T-helper 1 cell treated with Interleukin-12 subunit alpha and Interleukin-12 subunit beta and Interleukin-4 antibody, amounts not matched to agents 30 ng/mL and 1 ng/mL, for 36 hours (primary cell): ENCODE results near the gene ZNF429. TPM values are rescaled to one million over a fixed set of nuclear protein-coding genes. Genes with fewer than 3 reads are reported as not detected.
"Not testable (repeated sequence)": the region's sequence is repeated elsewhere in the genome, so short reads cannot be mapped to it uniquely, and the experiment has no call there.

Experiments used
- intact Hi-C: fragments of 100-400 bp; cut with micrococcal nuclease; formaldehyde crosslinking; loops from one replicate; pipeline ENCODE4 v1.15.1; 2024
- total RNA-seq: library from RNA; stranded (reverse); gene quantifications from 2 replicates; pipeline ENCODE4 v1.2.3, GENCODE V29; 2022

Gene ZNF429
- total RNA-seq, 1 donor from 2014 or later = 3.2 TPM

DNA sequence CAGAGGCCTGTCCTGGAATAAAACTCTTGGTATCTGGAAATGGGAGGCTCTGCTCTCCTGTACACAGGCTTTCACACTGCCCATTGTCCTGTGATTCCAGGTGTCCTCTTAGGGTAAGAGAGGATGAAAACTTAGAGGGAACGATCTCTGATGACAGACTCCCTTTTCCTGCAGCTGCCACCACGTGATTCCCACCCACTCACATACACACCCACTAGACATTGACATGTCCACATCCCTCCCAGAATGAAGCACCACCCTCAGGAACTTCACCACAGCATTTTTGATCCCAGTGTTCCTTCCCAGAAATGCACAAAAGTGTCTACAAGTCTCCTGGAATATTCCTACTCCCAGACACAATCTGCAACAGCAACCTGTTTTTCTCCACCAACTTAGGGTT, 8.2 kb downstream of the ZNF429 start:
- intact Hi-C loops = no loop called here

GRCh38 chr19:21519488-21519887, 14.1 kb downstream of the ZNF429 start:
- intact Hi-C loops = no loop called here

DNA sequence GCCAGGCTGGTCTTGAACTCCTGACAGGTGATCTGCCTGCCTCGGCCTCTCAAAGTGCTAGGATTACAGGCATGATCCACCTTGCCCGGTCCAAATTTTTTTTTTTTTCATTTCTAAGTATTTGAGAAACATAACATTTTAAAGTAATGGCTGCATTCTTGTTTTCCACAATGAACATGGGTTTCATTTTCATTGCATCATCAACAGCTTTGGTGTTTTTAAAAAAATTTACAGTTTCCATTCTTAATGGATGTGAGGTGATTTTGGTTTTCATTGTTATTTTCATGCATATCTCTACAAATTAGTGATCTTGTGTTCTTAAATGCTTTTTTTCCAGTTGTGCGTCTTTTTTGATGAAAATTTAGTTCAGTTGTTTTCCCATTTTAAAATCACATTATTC, 27.5 kb downstream of the ZNF429 start:
- intact Hi-C loops = no loop called here

DNA sequence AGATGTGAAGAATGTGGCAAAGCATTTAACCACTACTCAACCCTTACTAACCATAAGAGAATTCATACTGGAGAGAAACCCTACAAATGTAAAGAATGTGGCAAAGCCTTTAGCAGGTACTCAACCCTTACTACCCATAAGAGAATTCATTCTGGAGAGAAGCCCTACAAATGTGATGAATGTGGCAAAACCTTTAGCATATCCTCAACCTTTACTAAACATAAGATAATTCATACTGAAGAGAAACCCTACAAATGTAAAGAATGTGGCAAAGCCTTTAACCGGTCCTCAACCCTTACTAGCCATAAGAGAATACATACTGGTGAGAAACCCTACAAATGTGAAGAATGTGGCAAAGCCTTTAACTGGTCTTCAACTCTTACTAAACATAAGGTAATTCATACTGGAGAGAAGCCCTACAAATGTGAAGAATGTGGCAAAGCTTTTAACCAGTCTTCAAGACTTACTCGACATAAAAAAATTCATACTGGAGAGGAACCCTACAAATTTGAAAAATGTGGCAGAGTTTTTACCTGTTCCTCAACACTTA, 31.4 kb downstream of the ZNF429 start:
- intact Hi-C loops = not testable (repeated sequence)

DNA sequence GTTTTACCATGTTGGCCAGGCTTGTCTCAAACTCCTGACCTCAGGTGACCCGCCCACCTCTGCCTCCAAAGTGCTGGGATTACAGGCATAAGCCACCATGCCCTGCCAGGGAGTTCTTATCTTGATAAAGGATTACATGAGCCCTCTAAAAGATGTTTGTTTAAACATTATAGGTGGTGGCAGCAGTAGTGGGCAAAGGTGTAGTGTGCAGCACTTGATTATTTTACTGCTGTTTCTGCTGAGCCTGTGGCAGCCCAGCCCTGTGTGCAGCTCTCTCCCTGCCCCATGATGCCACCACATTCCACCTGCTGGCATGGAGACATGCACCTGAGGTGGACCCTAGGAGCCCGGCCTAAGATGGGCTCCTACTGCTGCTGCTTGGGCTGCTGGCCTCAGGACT, 54.0 kb downstream of the ZNF429 start:
- intact Hi-C loops = no loop called here

DNA sequence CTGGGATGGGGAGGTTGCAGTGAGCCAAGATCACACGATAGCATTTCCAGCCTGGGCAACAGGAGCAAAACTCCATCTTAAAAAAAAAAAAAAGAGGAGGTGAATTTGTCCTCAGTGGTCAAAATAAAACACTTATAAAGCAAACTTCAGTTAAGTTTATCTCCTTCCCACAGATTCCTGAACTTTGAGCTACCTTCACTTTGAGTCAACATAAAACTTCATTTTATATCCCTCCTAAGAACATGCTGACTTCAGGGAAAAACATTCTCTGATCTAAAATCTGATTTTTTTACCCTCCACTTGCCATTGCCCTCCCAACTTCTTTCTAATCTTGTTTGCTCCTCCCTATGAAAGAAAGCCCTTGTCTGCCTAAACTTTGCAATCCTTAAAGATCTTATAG, 59.0 kb downstream of the ZNF429 start:
- intact Hi-C loops = loop anchor here (10.0 kb wide), 1 partner anchor 270 kb away; the partner anchor contains the start of gene ZNF43

DNA sequence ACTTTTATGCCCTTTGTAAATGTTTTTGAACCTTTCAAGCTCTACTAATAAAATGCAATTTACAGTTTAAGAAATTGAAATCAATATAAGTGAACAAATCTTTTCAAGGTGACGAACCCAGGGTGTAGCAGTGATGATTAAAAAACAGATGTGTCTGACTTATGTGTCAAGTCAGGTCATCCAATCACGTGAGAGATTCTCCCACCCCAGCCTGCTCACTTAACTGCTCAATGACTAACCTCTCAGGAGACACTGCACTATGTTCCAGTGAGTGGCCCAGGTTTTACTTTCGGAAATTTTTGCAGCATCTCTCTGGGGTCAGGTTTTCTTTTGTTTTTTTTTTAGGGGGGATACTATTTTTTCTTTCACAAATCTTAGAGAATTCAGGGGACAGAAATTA, 60.7 kb downstream of the ZNF429 start:
- intact Hi-C loops = loop anchor here (10.0 kb wide), 1 partner anchor 269 kb away; the partner anchor contains the start of gene ZNF43

DNA sequence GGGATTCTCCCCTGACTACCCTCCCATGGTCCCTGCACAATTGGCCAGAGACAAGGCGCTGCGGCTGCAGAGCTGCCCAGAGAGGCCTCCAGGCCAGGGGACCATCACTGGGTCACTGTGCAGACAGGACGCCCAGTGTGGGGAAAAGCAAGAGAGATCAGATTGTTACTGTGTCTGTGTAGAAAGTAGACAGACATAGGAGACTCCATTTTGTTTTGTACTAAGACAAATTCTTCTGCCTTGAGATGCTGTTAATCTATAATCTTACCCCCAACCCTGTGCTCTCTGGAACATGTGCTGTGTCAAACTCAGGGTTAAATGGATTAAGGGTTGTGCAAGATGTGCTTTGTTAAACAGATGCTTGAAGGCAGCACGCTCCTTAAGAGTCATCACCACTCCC, 62.4 kb downstream of the ZNF429 start:
- intact Hi-C loops = loop anchor here (10.0 kb wide), 1 partner anchor 267 kb away; the partner anchor contains the start of gene ZNF43

- intact Hi-C loops = loop anchor here (1.0 to 10.0 kb wide), 2 partner anchors 64 to 266 kb away; partner anchors contain the start of genes ZNF429 and ZNF43
These were observed 63.6 kb downstream of the ZNF429 start for GRCh38 chr19:21568816-21569493.

DNA sequence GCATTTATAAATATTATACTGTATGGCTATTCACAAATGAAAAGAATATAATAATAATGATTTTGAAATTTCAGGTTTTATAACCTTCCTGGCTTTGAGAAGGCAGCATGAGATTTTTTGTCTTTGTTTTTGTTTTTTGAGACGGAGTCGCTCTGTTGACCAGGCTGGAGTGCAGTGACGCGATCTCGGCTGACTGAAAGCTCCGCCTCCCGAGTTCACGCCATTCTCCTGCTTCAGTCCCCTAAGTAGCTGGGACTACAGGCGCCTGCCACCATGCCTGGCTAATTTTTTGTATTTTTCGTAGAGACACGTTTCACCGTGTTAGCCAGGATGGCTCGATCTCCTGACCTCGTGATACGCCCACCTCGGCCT, 64.1 kb downstream of the ZNF429 start:
- intact Hi-C loops = loop anchor here (1.0 to 10.0 kb wide), 2 partner anchors 64 to 265 kb away; partner anchors contain the start of genes ZNF429 and ZNF43

DNA sequence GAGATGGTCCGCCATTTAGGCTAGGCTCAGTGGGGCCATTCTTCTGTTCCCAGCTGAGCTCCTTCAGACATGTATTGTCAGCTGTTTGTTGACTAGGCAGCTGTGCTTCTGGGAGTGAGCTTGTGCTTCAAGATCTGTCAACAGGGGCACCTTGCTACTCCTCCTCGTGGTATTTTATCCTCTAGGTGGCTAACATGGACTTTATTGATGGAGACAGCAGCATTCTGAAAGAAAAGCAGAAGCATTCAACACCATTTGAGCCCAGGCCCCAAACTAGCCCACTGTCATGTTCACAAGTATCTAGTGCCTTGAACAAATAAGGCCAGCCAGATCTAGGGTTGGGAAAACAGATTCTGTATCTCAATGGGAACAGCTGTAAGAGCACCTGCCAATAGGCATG, 65.9 kb downstream of the ZNF429 start:
- intact Hi-C loops = loop anchor here (5.0 kb wide), 1 partner anchor 1541 kb away; no protein-coding TSS in a partner anchor

GRCh38 chr19:21574607-21575006, 69.2 kb downstream of the ZNF429 start:
- intact Hi-C loops = loop anchor here (5.0 kb wide), 1 partner anchor 1538 kb away; no protein-coding TSS in a partner anchor

- intact Hi-C loops = no loop called here
These were observed 71.1 kb downstream of the ZNF429 start for GRCh38 chr19:21576481-21576880.

- intact Hi-C loops = no loop called here
These were observed 74.7 kb downstream of the ZNF429 start for GRCh38 chr19:21580101-21580500.

DNA sequence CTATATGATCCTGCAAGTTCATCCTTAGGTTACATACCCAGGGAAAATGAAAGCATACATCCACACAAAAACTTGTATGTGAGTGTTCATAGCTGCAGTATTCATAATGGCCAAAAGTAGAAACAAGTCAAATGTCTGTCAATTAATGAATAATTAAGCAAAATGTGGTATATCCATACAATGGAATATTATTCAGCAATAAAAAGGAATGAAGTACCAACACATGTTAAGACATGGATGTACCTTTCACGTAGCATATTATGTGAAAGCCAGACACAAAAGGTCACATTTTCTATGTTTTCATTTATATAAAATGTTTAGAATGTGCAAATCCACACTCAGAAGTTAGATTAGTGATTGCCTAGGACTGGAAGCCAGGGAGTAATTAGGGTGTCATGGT, 75.4 kb downstream of the ZNF429 start:
- intact Hi-C loops = no loop called here

- intact Hi-C loops = no loop called here
These were observed 76.3 kb downstream of the ZNF429 start for GRCh38 chr19:21581646-21582240.

- intact Hi-C loops = no loop called here
These were observed 79.1 kb downstream of the ZNF429 start for GRCh38 chr19:21584537-21584936.

GRCh38 chr19:21585281-21585890, 80.0 kb downstream of the ZNF429 start:
- intact Hi-C loops = no loop called here

GRCh38 chr19:21586311-21587116, 81.1 kb downstream of the ZNF429 start:
- intact Hi-C loops = no loop called here

DNA sequence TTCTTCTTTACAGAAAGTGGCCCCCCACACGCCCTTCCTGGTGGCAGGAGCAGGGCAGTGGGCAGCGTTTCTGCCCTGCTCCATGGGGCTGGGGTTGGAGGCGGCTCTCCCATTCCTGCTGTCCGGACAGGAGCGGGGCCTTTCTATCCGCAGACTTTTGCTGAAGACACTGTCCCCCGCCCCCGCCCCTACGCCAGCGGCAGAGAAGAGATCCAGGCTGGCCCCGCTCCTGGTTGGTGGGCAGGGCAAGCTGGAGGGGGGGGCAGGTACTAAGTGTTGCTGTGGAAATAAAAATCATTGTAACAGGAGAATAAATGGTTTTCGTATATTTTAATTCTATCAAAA, 81.7 kb downstream of the ZNF429 start:
- intact Hi-C loops = no loop called here

- intact Hi-C loops = no loop called here
These were observed 82.1 kb downstream of the ZNF429 start for GRCh38 chr19:21587549-21587948.
